HL-60 (cell line): ENCODE measurements around the gene CSDE1.

Experiments used
- GABPA ChIP-seq: IDR thresholded peaks from 2 replicates; pipeline ENCODE4 v1.6.1; 2012; ENCODE audit warnings: low read depth
- POLR2AphosphoS5 ChIP-seq: IDR thresholded peaks from 2 replicates; pipeline ENCODE4 v1.6.1; 2012; ENCODE audit warnings: low read depth
- SPI1 ChIP-seq: IDR thresholded peaks from 2 replicates; pipeline ENCODE4 v1.6.1; 2012; ENCODE audit warnings: low read depth, mild to moderate bottlenecking, borderline replicate concordance
- TF ChIP-seq, protein P1 (sequence below): IDR thresholded peaks from one replicate; pipeline ENCODE4 v1.5.1; 2011; ENCODE audit warnings: low read length, control low read depth, inconsistent platforms; ENCODE audit not compliant: insufficient read depth
- TF ChIP-seq, protein P2 (sequence below): IDR thresholded peaks from 2 replicates; pipeline ENCODE4 v1.6.1; 2012; ENCODE audit warnings: low read depth; ENCODE audit not compliant: insufficient replicate concordance

DNA sequence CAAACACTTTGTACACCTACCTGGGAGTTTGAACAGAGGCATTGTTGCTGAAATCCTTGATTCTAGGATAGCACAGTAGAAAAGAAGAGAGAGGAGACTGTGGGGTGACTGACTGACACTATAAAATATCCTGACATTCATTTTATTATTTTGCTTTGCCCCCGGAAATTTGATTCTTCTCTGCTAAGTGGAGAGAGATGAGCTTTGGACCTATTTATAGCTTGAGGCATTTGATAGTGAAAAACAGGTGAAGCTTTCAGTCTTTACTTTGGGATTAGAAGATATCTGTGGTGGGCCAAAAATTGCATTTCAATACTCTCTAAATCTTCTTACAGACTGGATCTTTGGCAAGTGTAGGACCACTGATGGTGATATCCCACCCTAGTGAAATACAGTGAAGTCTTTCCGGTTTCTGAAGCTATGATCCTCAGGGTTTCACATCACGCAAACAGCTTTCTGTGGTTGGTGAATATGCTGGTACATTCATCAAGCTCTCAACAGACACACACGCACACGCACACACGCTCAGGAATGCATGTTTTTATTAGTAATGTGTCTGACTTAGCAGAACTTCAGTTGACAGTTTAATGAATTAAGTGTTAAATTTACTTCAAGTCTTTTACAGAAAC is 62.2 kb downstream of the CSDE1 start, which contains the start of gene AMPD1:
- TF ChIP-seq, protein P1, sequence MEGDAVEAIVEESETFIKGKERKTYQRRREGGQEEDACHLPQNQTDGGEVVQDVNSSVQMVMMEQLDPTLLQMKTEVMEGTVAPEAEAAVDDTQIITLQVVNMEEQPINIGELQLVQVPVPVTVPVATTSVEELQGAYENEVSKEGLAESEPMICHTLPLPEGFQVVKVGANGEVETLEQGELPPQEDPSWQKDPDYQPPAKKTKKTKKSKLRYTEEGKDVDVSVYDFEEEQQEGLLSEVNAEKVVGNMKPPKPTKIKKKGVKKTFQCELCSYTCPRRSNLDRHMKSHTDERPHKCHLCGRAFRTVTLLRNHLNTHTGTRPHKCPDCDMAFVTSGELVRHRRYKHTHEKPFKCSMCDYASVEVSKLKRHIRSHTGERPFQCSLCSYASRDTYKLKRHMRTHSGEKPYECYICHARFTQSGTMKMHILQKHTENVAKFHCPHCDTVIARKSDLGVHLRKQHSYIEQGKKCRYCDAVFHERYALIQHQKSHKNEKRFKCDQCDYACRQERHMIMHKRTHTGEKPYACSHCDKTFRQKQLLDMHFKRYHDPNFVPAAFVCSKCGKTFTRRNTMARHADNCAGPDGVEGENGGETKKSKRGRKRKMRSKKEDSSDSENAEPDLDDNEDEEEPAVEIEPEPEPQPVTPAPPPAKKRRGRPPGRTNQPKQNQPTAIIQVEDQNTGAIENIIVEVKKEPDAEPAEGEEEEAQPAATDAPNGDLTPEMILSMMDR, result no peak
- no peak for TF ChIP-seq GABPA
- TF ChIP-seq, protein P2, sequence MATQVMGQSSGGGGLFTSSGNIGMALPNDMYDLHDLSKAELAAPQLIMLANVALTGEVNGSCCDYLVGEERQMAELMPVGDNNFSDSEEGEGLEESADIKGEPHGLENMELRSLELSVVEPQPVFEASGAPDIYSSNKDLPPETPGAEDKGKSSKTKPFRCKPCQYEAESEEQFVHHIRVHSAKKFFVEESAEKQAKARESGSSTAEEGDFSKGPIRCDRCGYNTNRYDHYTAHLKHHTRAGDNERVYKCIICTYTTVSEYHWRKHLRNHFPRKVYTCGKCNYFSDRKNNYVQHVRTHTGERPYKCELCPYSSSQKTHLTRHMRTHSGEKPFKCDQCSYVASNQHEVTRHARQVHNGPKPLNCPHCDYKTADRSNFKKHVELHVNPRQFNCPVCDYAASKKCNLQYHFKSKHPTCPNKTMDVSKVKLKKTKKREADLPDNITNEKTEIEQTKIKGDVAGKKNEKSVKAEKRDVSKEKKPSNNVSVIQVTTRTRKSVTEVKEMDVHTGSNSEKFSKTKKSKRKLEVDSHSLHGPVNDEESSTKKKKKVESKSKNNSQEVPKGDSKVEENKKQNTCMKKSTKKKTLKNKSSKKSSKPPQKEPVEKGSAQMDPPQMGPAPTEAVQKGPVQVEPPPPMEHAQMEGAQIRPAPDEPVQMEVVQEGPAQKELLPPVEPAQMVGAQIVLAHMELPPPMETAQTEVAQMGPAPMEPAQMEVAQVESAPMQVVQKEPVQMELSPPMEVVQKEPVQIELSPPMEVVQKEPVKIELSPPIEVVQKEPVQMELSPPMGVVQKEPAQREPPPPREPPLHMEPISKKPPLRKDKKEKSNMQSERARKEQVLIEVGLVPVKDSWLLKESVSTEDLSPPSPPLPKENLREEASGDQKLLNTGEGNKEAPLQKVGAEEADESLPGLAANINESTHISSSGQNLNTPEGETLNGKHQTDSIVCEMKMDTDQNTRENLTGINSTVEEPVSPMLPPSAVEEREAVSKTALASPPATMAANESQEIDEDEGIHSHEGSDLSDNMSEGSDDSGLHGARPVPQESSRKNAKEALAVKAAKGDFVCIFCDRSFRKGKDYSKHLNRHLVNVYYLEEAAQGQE, result no peak
- TF ChIP-seq SPI1, result no peak
- no peak for TF ChIP-seq POLR2AphosphoS5
